Measurements from ENCODE around the gene HSH2D.

DNA sequence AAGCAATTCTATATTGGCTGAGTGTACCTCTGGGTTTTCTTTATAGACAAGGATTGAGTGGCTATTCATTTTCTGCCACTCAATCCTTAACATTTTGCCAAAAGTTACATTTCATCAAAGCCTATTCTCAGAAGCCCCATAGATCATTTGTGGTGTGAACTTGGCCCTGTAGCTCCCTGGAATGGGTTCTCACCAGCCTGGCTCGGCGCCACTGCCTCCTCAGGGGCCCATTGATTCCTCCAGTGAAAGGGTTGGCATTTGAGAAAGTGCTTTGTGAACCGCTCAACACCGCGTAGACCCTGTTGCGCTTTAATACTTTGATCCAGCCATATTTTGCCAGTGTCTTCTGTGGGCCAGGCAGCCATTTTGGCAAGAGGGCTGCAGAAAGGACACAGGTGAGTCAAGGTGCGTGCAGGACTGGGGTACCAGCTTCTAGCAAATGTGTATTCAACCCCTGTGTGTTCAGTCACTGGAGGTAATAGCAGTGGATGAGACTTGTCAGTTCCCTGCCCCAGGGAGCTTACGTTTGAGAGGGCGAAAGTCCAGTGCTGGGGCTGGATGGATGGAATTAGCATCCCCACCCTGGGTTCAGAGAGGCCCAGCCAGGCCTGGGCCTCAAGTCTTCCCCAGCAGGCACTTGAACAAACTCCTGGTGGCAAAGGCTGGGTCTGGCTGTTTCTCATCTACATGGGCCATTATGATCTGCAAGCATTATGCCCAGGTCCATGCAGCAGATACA lies 28.0 kb upstream of the HSH2D start:
- TF ChIP-seq EZH2 (IDR thresholded peaks at IDR 0.05) (no peak), EZH2phosphoT487 (IDR thresholded peaks at IDR 0.05) (no peak)

All from neural progenitor cell (in vitro differentiated cells).